ENCODE data around the gene ARL8A.

Gene ARL8A

GRCh38 chr1:202124142-202124541 is 20.4 kb downstream of the ARL8A start:
- no peak for DNase-seq (ENCODE audit: low read depth)
- H3K4me3 ChIP-seq (ENCODE audit: control insufficient read depth, low read depth, low read length), result no peak overlapping the region
- no peak for TF ChIP-seq CTCF (conservative IDR thresholded peaks at IDR 0.05; ENCODE audit: control insufficient read depth, insufficient read depth, low read depth, low read length)

- H3K4me3 ChIP-seq (ENCODE audit: control insufficient read depth, low read depth, low read length), result no peak overlapping the region
- no peak for DNase-seq (ENCODE audit: low read depth)
- TF ChIP-seq CTCF (conservative IDR thresholded peaks at IDR 0.05; ENCODE audit: control insufficient read depth, insufficient read depth, low read depth, low read length), result no peak
Measured at GRCh38 chr1:202123336-202123813, 21.2 kb downstream of the ARL8A start.

- H3K4me3 ChIP-seq (ENCODE audit: control insufficient read depth, low read depth, low read length), result no peak within 1 kb of the TSS
- TF ChIP-seq CTCF (conservative IDR thresholded peaks at IDR 0.05; ENCODE audit: control insufficient read depth, insufficient read depth, low read depth, low read length), result peak; percentile 50
- peak; percentile 56 for DNase-seq (ENCODE audit: low read depth)
Measured at GRCh38 chr1:202122639-202123335, 21.8 kb downstream of the ARL8A start, which contains the start of gene GPR37L1. GPR37L1 (plus strand) TSS chr1:202122917; CDS start chr1:202122964, 47 bp downstream.

- TF ChIP-seq CTCF (conservative IDR thresholded peaks at IDR 0.05; ENCODE audit: control insufficient read depth, insufficient read depth, low read depth, low read length), result no peak
- DNase-seq (ENCODE audit: low read depth), result no peak
- no peak overlapping the region for H3K4me3 ChIP-seq (ENCODE audit: control insufficient read depth, low read depth, low read length)
Measured at GRCh38 chr1:202121006-202121405, 23.5 kb downstream of the ARL8A start.

GRCh38 chr1:202117898-202118371 is 26.6 kb downstream of the ARL8A start:
- H3K4me3 ChIP-seq (ENCODE audit: control insufficient read depth, low read depth, low read length), result no peak overlapping the region
- DNase-seq (ENCODE audit: low read depth), result no peak
- no peak for TF ChIP-seq CTCF (conservative IDR thresholded peaks at IDR 0.05; ENCODE audit: control insufficient read depth, insufficient read depth, low read depth, low read length)

- H3K4me3 ChIP-seq (ENCODE audit: control insufficient read depth, low read depth, low read length), result no peak overlapping the region
- DNase-seq (ENCODE audit: low read depth), result no peak
- TF ChIP-seq CTCF (conservative IDR thresholded peaks at IDR 0.05; ENCODE audit: control insufficient read depth, insufficient read depth, low read depth, low read length), result no peak
Measured at GRCh38 chr1:202116287-202116686, 28.2 kb downstream of the ARL8A start.
